MM.1S (cell line): ENCODE data around the gene MPND.

Experiments used
- DNase-seq: peaks from one replicate; pipeline ENCODE4 v3.0.0-alpha.2; 2015
- H2AFZ ChIP-seq: fragments of 300-600 bp; sonication (generic); 2 replicates; pipeline ENCODE4 v1.6.0; 2016; ENCODE audit warnings: antibody characterized with exemption, low read length
- H3F3A ChIP-seq: fragments of 300-600 bp; sonication (generic); 2 replicates; pipeline ENCODE4 v1.6.1; 2016; ENCODE audit warnings: mild to moderate bottlenecking, antibody characterized with exemption, low read length, moderate library complexity, mixed read lengths; ENCODE audit not compliant: insufficient read depth
- H3K27ac ChIP-seq: fragments of 300-600 bp; sonication (generic); 2 replicates; pipeline ENCODE4 v1.5.1; 2016; ENCODE audit warnings: mild to moderate bottlenecking, low read length
- H3K27me3 ChIP-seq: fragments of 300-600 bp; sonication (generic); replicated peaks from 2 replicates; pipeline ENCODE4 v1.6.0; 2016; ENCODE audit warnings: low read length; ENCODE audit not compliant: insufficient read depth
- H3K36me3 ChIP-seq: fragments of 300-600 bp; sonication (generic); replicated peaks from 2 replicates; pipeline ENCODE4 v1.6.1; 2016; ENCODE audit warnings: mild to moderate bottlenecking, low read length, mixed read lengths; ENCODE audit not compliant: insufficient read depth
- H3K4me1 ChIP-seq: fragments of 300-600 bp; sonication (generic); 2 replicates; pipeline ENCODE4 v1.6.1; 2016; ENCODE audit warnings: low read length, mixed read lengths
- H3K4me2 ChIP-seq: fragments of 300-600 bp; sonication (generic); 2 replicates; pipeline ENCODE4 v1.6.0; 2016; ENCODE audit warnings: low read depth, low read length
- H3K4me3 ChIP-seq: fragments of 300-600 bp; sonication (generic); 2 replicates; pipeline ENCODE4 v1.5.1; 2016; ENCODE audit warnings: low read length, mixed read lengths
- H3K79me2 ChIP-seq: fragments of 300-600 bp; sonication (generic); 2 replicates; pipeline ENCODE4 v1.6.1; 2016; ENCODE audit warnings: mixed run types, low read length, mixed read lengths
- H3K9ac ChIP-seq: fragments of 300-600 bp; sonication (generic); 2 replicates; pipeline ENCODE4 v1.6.1; 2016; ENCODE audit warnings: low read length, mixed read lengths
- H3K9me2 ChIP-seq: fragments of 300-600 bp; sonication (generic); replicated peaks from 2 replicates; pipeline ENCODE4 v1.6.1; 2016; ENCODE audit warnings: mild to moderate bottlenecking, low read length, mixed read lengths; ENCODE audit not compliant: insufficient read depth
- H3K9me3 ChIP-seq: fragments of 300-600 bp; sonication (generic); replicated peaks from 2 replicates; pipeline ENCODE4 v1.6.1; 2016; ENCODE audit warnings: mild to moderate bottlenecking, low read length, mixed read lengths; ENCODE audit not compliant: insufficient read depth
- H4K20me1 ChIP-seq: fragments of 300-600 bp; sonication (generic); 2 replicates; pipeline ENCODE4 v1.6.1; 2016; ENCODE audit warnings: mild to moderate bottlenecking, low read length, moderate library complexity, mixed read lengths; ENCODE audit not compliant: insufficient read depth
- CTCF ChIP-seq: fragments of 300-600 bp; sonication (generic); IDR thresholded peaks from 2 replicates; pipeline ENCODE4 v1.5.1; 2016; ENCODE audit warnings: antibody characterized with exemption, low read length, mixed read lengths
- EZH2 ChIP-seq: fragments of 300-600 bp; sonication (generic); optimal IDR thresholded peaks from 2 replicates; pipeline ENCODE3; 2017; ENCODE audit warnings: low read depth, mild to moderate bottlenecking, antibody characterized with exemption, low read length, mixed read lengths
- EZH2phosphoT487 ChIP-seq: fragments of 300-600 bp; sonication (generic); IDR thresholded peaks from 2 replicates; pipeline ENCODE4 v1.6.1; 2018; ENCODE audit warnings: antibody characterized with exemption, low read length

The MPND gene

GRCh38 chr19:4350111-4350510 lies 6.7 kb downstream of the MPND start:
- H3K4me3 ChIP-seq, result no peak overlapping the region
- H3K79me2 ChIP-seq, result no peaks in the 10 kb centered on the region
- no peaks in the 10 kb centered on the region for H4K20me1 ChIP-seq
- H3K4me2 ChIP-seq, result no peak overlapping the region
- no peak for DNase-seq
- TF ChIP-seq CTCF (no peak), EZH2 (no peak), EZH2phosphoT487 (no peak)
- H2AFZ ChIP-seq, result no peak overlapping the region
- no peaks in the 10 kb centered on the region for H3K4me1 ChIP-seq
- H3K9me2 ChIP-seq, result no peaks in the 10 kb centered on the region
- no peak overlapping the region for H3K9ac ChIP-seq
- no peaks in the 10 kb centered on the region for H3K36me3 ChIP-seq
- H3K27ac ChIP-seq, result no peak overlapping the region
- no peaks in the 10 kb centered on the region for H3F3A ChIP-seq
- no peaks in the 10 kb centered on the region for H3K9me3 ChIP-seq
- H3K27me3 ChIP-seq, result no peaks in the 10 kb centered on the region

- Histone ChIP-seq H4K20me1 (no peaks in the 10 kb centered on the region), H3K9me3 (no peaks in the 10 kb centered on the region), H3K79me2 (no peaks in the 10 kb centered on the region), H2AFZ (no peak overlapping the region), H3K9me2 (no peaks in the 10 kb centered on the region), H3K4me3 (no peak overlapping the region), H3K4me1 (no peaks in the 10 kb centered on the region), H3K36me3 (no peaks in the 10 kb centered on the region), H3K27ac (no peak overlapping the region), H3F3A (no peaks in the 10 kb centered on the region), H3K4me2 (no peak overlapping the region), H3K9ac (no peak overlapping the region), H3K27me3 (no peaks in the 10 kb centered on the region)
- TF ChIP-seq CTCF (no peak), EZH2 (no peak)
- DNase-seq, result no peak
Observed at GRCh38 chr19:4350726-4351125, 7.4 kb downstream of the MPND start.

GRCh38 chr19:4352701-4353121 lies 9.3 kb downstream of the MPND start:
- H3K9ac ChIP-seq, result no peak overlapping the region
- no peaks in the 10 kb centered on the region for H3K79me2 ChIP-seq
- no peaks in the 10 kb centered on the region for H3K36me3 ChIP-seq
- TF ChIP-seq CTCF (peak; percentile 63), EZH2 (no peak)
- no peaks in the 10 kb centered on the region for H3K9me3 ChIP-seq
- no peak overlapping the region for H2AFZ ChIP-seq
- no peaks in the 10 kb centered on the region for H3K27me3 ChIP-seq
- H3K4me2 ChIP-seq, result no peak overlapping the region
- no peaks in the 10 kb centered on the region for H3K9me2 ChIP-seq
- no peak overlapping the region for H3K4me3 ChIP-seq
- no peak overlapping the region for H3K27ac ChIP-seq
- peak; percentile 41 for DNase-seq
- no peaks in the 10 kb centered on the region for H3K4me1 ChIP-seq
- no peaks in the 10 kb centered on the region for H3F3A ChIP-seq
- no peaks in the 10 kb centered on the region for H4K20me1 ChIP-seq
